Activated CD8-positive, alpha-beta memory T cell treated with anti-CD3 and anti-CD28 coated beads, Interleukin-2, amount 50 U/mL, for 1 hour (primary cell): ENCODE measurements around the gene GSK3B.

Experiments
- DNase-seq: peaks from one replicate; pipeline ENCODE4 v3.0.0-alpha.2; 2020; ENCODE audit errors: extremely low read depth

GSK3B gene

GRCh38 chr3:119818937-119819336 lies 275.3 kb downstream of the GSK3B start:
- DNase-seq = no peak

- no peak for DNase-seq
Measured at GRCh38 chr3:119817583-119818363, 276.5 kb downstream of the GSK3B start.

- DNase-seq = no peak
Measured at GRCh38 chr3:119817071-119817470, 277.2 kb downstream of the GSK3B start.

GRCh38 chr3:119815716-119816115 lies 278.5 kb downstream of the GSK3B start:
- no peak for DNase-seq

GRCh38 chr3:119812491-119813058 lies 281.7 kb downstream of the GSK3B start:
- no peak for DNase-seq

GRCh38 chr3:119810018-119810435 lies 284.2 kb downstream of the GSK3B start:
- DNase-seq = peak; percentile 11

GRCh38 chr3:119809249-119810017 lies 284.8 kb downstream of the GSK3B start:
- DNase-seq = no peak

GRCh38 chr3:119808843-119809242 lies 285.4 kb downstream of the GSK3B start:
- DNase-seq = no peak

GRCh38 chr3:119808244-119808643 lies 286.0 kb downstream of the GSK3B start:
- no peak for DNase-seq

GRCh38 chr3:119800844-119801243 lies 293.4 kb downstream of the GSK3B start:
- no peak for DNase-seq

- DNase-seq = no peak
Measured at GRCh38 chr3:119796785-119797184, 297.5 kb downstream of the GSK3B start.

- DNase-seq = no peak
Measured at GRCh38 chr3:119796368-119796767, 297.9 kb downstream of the GSK3B start.

GRCh38 chr3:119795849-119796248 lies 298.4 kb downstream of the GSK3B start:
- DNase-seq = no peak

GRCh38 chr3:119794971-119795612 lies 299.2 kb downstream of the GSK3B start:
- DNase-seq = no peak

- DNase-seq = no peak
Measured at GRCh38 chr3:119794401-119794800, 299.8 kb downstream of the GSK3B start.

- DNase-seq = no peak
Measured at GRCh38 chr3:119792270-119792669, 302.0 kb downstream of the GSK3B start.

- DNase-seq = no peak
Measured at GRCh38 chr3:119790369-119790768, 303.9 kb downstream of the GSK3B start.

- no peak for DNase-seq
Measured at GRCh38 chr3:119786409-119786808, 307.8 kb downstream of the GSK3B start.

GRCh38 chr3:119783883-119784282 lies 310.4 kb downstream of the GSK3B start:
- no peak for DNase-seq

GRCh38 chr3:119783255-119783654 lies 311.0 kb downstream of the GSK3B start:
- DNase-seq = no peak

- DNase-seq = no peak
Measured at GRCh38 chr3:119782460-119782859, 311.8 kb downstream of the GSK3B start.
